SU-DHL-6 (cell line): ENCODE data around the gene BMPR1A.

Experiments
- CTCF ChIP-seq: fragments of 200-600 bp; sonication (generic); IDR thresholded peaks from one replicate; pipeline ENCODE4 v1.5.1; 2017; ENCODE audit warnings: antibody characterized with exemption, mild to moderate bottlenecking, low read length, moderate library complexity; ENCODE audit not compliant: insufficient read depth, poor library complexity, severe bottlenecking
- EZH2phosphoT487 ChIP-seq: fragments of 200-600 bp; sonication (generic), shearing (Covaris generic); conservative IDR thresholded peaks from 2 replicates; pipeline ENCODE4 v1.6.1; 2018; ENCODE audit warnings: mild to moderate bottlenecking, antibody characterized with exemption, low read length, moderate library complexity, mixed read lengths

DNA sequence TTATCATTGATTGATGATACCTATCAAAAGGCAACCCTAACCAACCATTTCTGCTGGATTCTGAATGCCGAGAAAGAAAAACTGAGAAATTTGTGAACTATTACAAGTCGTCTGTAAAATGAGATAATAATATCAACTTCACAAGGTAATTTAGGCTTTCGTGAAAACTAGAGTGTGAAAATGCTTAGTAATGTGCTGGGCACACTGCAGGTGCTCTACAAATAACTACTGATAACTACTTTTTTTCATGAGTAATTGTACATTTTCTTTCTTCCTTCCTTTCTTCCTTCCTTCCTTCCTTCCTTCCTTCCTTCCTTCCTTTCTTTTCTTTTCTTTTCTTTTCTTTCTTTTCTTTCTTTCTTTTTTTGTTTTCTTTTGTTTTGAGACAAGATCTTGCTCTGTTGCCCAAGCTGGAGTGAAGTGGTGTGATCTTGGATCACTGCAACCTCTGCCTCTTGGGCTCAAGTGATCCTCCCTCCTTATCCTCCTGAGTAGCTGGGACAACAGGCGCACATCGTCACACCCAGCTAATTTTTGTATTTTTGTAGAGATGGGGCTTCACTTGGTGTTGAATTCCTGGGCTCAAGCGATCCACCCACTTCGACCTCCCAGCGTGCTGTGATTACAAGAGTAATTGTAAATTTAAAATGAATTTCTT is 42.9 kb downstream of the BMPR1A start:
- TF ChIP-seq EZH2phosphoT487 (no peak), CTCF (no peak)
